IMR-90 (cell line): Measurements from ENCODE around the gene DNAJC28. TPM values are rescaled to one million over a fixed set of nuclear protein-coding genes. Genes with fewer than 3 reads are reported as not detected.

Experiments used
- ATAC-seq: fragments of 200-7000 bp; cut with Tn5 transposase; 2 replicates; pipeline ENCODE4 v1.9.1; 2020; ENCODE audit warnings: low read depth, mild to moderate bottlenecking, moderate library complexity
- BruUV-seq: library from RNA; stranded (reverse); fragments of 400-500 nt; replicated peaks from 2 replicates; lab custom pipeline; 2021; lab: Mats Ljungman, UMichigan
- CTCF ChIA-PET: fragments of 300-600 bp; formaldehyde crosslinking; extraction: SDS; loops from one replicate; lab custom pipeline; 2021; ENCODE audit warnings: antibody characterized with exemption; lab: Yijun Ruan, JAX
- POLR2A ChIA-PET: fragments of 300-600 bp; sonication (Branson Sonifier 250); formaldehyde crosslinking; loops from one replicate; lab custom pipeline; 2022; ENCODE audit warnings: antibody characterized with exemption; ENCODE audit not compliant: unreplicated experiment; lab: Charles Lee
- DNase-seq: peaks from one replicate; pipeline ENCODE4 v3.0.0; 2013
- H2AFZ ChIP-seq: replicated peaks from 2 replicates; pipeline ENCODE3; 2013; ENCODE audit warnings: low read length, mild to moderate bottlenecking; ENCODE audit not compliant: poor library complexity
- H2AK5ac ChIP-seq: 2 replicates; pipeline ENCODE4 v1.6.1; 2013; ENCODE audit warnings: low read depth, low read length, inconsistent platforms
- H2AK9ac ChIP-seq: replicated peaks from 2 replicates; pipeline ENCODE3; 2013; ENCODE audit warnings: mild to moderate bottlenecking, low read depth, low read length, moderate library complexity; ENCODE audit not compliant: poor library complexity
- H2BK120ac ChIP-seq: 2 replicates; pipeline ENCODE4 v1.6.1; 2013; ENCODE audit warnings: low read depth, low read length, inconsistent platforms
- H2BK15ac ChIP-seq: 3 replicates; pipeline ENCODE4 v1.6.1; 2013; ENCODE audit warnings: low read depth, low read length, inconsistent platforms
- H2BK20ac ChIP-seq: 2 replicates; pipeline ENCODE4 v1.6.1; 2013; ENCODE audit warnings: low read depth, mild to moderate bottlenecking, inconsistent platforms, low read length, moderate library complexity
- H2BK5ac ChIP-seq: 2 replicates; pipeline ENCODE4 v1.6.1; 2013; ENCODE audit warnings: mild to moderate bottlenecking, low read depth, low read length, inconsistent platforms; ENCODE audit not compliant: poor library complexity, severe bottlenecking
- H3K14ac ChIP-seq: replicated peaks from 2 replicates; pipeline ENCODE4 v1.6.1; 2013; ENCODE audit warnings: low read depth, low read length, inconsistent platforms
- H3K18ac ChIP-seq: 2 replicates; pipeline ENCODE4 v1.6.1; 2013; ENCODE audit warnings: low read depth, low read length, control low read depth
- H3K23ac ChIP-seq: 2 replicates; pipeline ENCODE4 v1.6.1; 2013; ENCODE audit warnings: low read depth, low read length, inconsistent platforms
- H3K27ac ChIP-seq: 2 replicates; pipeline ENCODE4 v1.5.1; 2013; ENCODE audit warnings: mild to moderate bottlenecking, control low read depth, low read length; ENCODE audit not compliant: insufficient read depth
- H3K27me3 ChIP-seq: 2 replicates; pipeline ENCODE4 v1.6.1; 2013; ENCODE audit warnings: low read length; ENCODE audit not compliant: control insufficient read depth, insufficient read depth
- H3K36me3 ChIP-seq: 2 replicates; pipeline ENCODE4 v1.6.1; 2013; ENCODE audit warnings: low read length, mixed read lengths; ENCODE audit not compliant: control insufficient read depth, insufficient read depth
- H3K4ac ChIP-seq: 2 replicates; pipeline ENCODE4 v1.6.1; 2013; ENCODE audit warnings: low read depth, low read length, inconsistent platforms
- H3K4me1 ChIP-seq: 2 replicates; pipeline ENCODE4 v1.6.1; 2013; ENCODE audit warnings: low read length, mixed read lengths; ENCODE audit not compliant: control insufficient read depth, insufficient read depth
- H3K4me2 ChIP-seq: 2 replicates; pipeline ENCODE4 v1.6.1; 2013; ENCODE audit warnings: low read depth, mild to moderate bottlenecking, control low read depth, low read length, moderate library complexity
- H3K4me3 ChIP-seq: 2 replicates; pipeline ENCODE4 v1.5.1; 2013; ENCODE audit warnings: low read depth, mild to moderate bottlenecking, control low read depth, low read length, moderate library complexity; ENCODE audit not compliant: insufficient read depth
- H3K56ac ChIP-seq: 2 replicates; pipeline ENCODE4 v1.6.1; 2013; ENCODE audit warnings: low read length, inconsistent platforms; ENCODE audit not compliant: insufficient read depth; ENCODE audit errors: extremely low read depth
- H3K79me1 ChIP-seq, 2 experiments: 2 replicates each; pipeline ENCODE4 v1.6.1; 2013; ENCODE audit warnings: low read length in 2 of 2, inconsistent platforms in 1 of 2, low read depth in 1 of 2
- H3K9ac ChIP-seq: 2 replicates; pipeline ENCODE4 v1.6.1; 2013; ENCODE audit warnings: low read depth, low read length, control low read depth
- H3K9me1 ChIP-seq: 2 replicates; pipeline ENCODE4 v1.6.1; 2013; ENCODE audit warnings: low read length, inconsistent platforms; ENCODE audit not compliant: insufficient read depth
- H3K9me3 ChIP-seq: 2 replicates; pipeline ENCODE4 v1.6.1; 2013; ENCODE audit warnings: low read length; ENCODE audit not compliant: control insufficient read depth, insufficient read depth
- H4K20me1 ChIP-seq: 2 replicates; pipeline ENCODE4 v1.6.1; 2013; ENCODE audit warnings: low read length, inconsistent platforms; ENCODE audit not compliant: insufficient read depth
- H4K5ac ChIP-seq: 2 replicates; pipeline ENCODE4 v1.6.1; 2013; ENCODE audit warnings: mild to moderate bottlenecking, low read depth, low read length, control low read depth
- H4K8ac ChIP-seq, 2 experiments: 2 replicates each; pipeline ENCODE4 v1.6.1; 2013; ENCODE audit warnings: low read depth in 2 of 2, low read length in 2 of 2, control low read depth in 1 of 2, inconsistent platforms in 1 of 2
- H4K91ac ChIP-seq: 2 replicates; pipeline ENCODE4 v1.6.1; 2013; ENCODE audit warnings: low read depth, low read length, inconsistent platforms; ENCODE audit not compliant: insufficient read depth
- CEBPB ChIP-seq: IDR thresholded peaks from 2 replicates; pipeline ENCODE4 v1.6.1; 2012; ENCODE audit warnings: low read depth, low read length, improper control_type of control experiment
- CHD1 ChIP-seq: IDR thresholded peaks from 2 replicates; pipeline ENCODE4 v1.6.1; 2012; ENCODE audit warnings: low read depth, low read length, improper control_type of control experiment
- ELK1 ChIP-seq: fragments of 150-350 bp; IDR thresholded peaks from 2 replicates; pipeline ENCODE4 v1.6.1; 2016; ENCODE audit warnings: low read depth, mild to moderate bottlenecking, low read length, moderate library complexity, borderline replicate concordance
- MAZ ChIP-seq: IDR thresholded peaks from 2 replicates; pipeline ENCODE4 v1.6.1; 2012; ENCODE audit warnings: low read depth, mild to moderate bottlenecking, low read length, improper control_type of control experiment, moderate library complexity, borderline replicate concordance
- POLR2A ChIP-seq: IDR thresholded peaks from 2 replicates; pipeline ENCODE4 v1.6.1; 2012; ENCODE audit warnings: mild to moderate bottlenecking, low read depth, low read length
- RAD21 ChIP-seq: IDR thresholded peaks from 2 replicates; pipeline ENCODE4 v1.6.1; 2012; ENCODE audit warnings: low read length, improper control_type of control experiment
- USF2 ChIP-seq: fragments of 150-350 bp; IDR thresholded peaks from 2 replicates; pipeline ENCODE4 v1.6.1; 2017; ENCODE audit warnings: mild to moderate bottlenecking, antibody characterized with exemption, low read length, low read depth
- WGBS, 2 experiments: methylation state at CpG; one replicate each; pipeline versions ENCODE4 v1.1.5 to v1.1.7; 2013; ENCODE audit warnings: missing lambda C conversion rate in 2 of 2; ENCODE audit not compliant: insufficient read length in 1 of 2; ENCODE audit errors: extremely low coverage in 2 of 2; 5-methylcytosine and 5-hydroxymethylcytosine counted together
- dilution Hi-C: fragments of 300-500 bp; cut with HindIII; formaldehyde crosslinking; loops from one replicate; pipeline ENCODE4 v1.14.3; 2018; ENCODE audit warnings: low sequenced_read_pairs; ENCODE audit not compliant: unreplicated experiment
- in situ Hi-C: fragments of 300-500 bp; cut with MboI; formaldehyde crosslinking; loops from 3 replicates; pipeline ENCODE4 v1.14.3; 2019; ENCODE audit warnings: low sequenced_read_pairs, inconsistent platforms, mixed read lengths
- intact Hi-C: fragments of 100-400 bp; cut with micrococcal nuclease; formaldehyde crosslinking; loops from 2 replicates; pipeline ENCODE4 v1.10.0; 2022
- polyA plus RNA-seq, 3 experiments: library from polyadenylated mRNA; depleted of rRNA; stranded (reverse); fragments of >200 nt; gene quantifications; 2 replicates each; pipeline ENCODE4 v1.2.3, GENCODE V29; 2012; ENCODE audit warnings: low replicate concordance in 1 of 3
- total RNA-seq: library from RNA; depleted of rRNA; stranded (reverse); fragments of >200 nt; gene quantifications from 2 replicates; pipeline ENCODE4 v1.2.3, GENCODE V29; 2012

The DNAJC28 gene
- total and polyA plus RNA-seq, 2 of the 4 experiments (the other 2 are of a cell fraction) = 0.54 to 0.65 TPM

- 100% methylated on average over 1 of the region's 7 CpGs; no CpG with 5 or more reads in 1 of the 2 experiments for WGBS, 2 experiments
- no peak overlapping the region for H4K5ac ChIP-seq
- CTCF ChIA-PET = no interaction called here
- no peak overlapping the region for H2AFZ ChIP-seq
- no peak overlapping the region for H3K56ac ChIP-seq
- no peak overlapping the region for H3K9ac ChIP-seq
- dilution Hi-C loops (no loop called here), intact Hi-C loops (no loop called here), in situ Hi-C loops (no loop called here)
- H3K79me1 ChIP-seq = peaks cover 6 to 37% of the 10 kb centered on the region in 2 experiments
- 0 out of 2 replicates have a peak, but pooled peaks cover 5% of the 10 kb centered on the region for H4K20me1 ChIP-seq
- no peak overlapping the region for H3K18ac ChIP-seq
- 0 out of 2 replicates have a peak, but pooled peaks cover 2% of the 10 kb centered on the region for H3K4me1 ChIP-seq
- H3K27ac ChIP-seq = no peak overlapping the region
- no peaks in the 10 kb centered on the region for H3K27me3 ChIP-seq
- H3K4me2 ChIP-seq = no peak overlapping the region
- H4K91ac ChIP-seq = no peak overlapping the region
- ATAC-seq = no peak
- H2BK20ac ChIP-seq = no peak overlapping the region
- no peak overlapping the region for H3K4me3 ChIP-seq
- H4K8ac ChIP-seq = no peak overlapping the region
- no peak overlapping the region for H2BK5ac ChIP-seq
- no peak overlapping the region for H3K14ac ChIP-seq
- H2BK15ac ChIP-seq = no peak overlapping the region
- H2BK120ac ChIP-seq = no peak overlapping the region
- 0 out of 2 replicates have a peak, but pooled peaks cover 2% of the 10 kb centered on the region for H3K36me3 ChIP-seq
- DNase-seq = no peak
- H2AK5ac ChIP-seq = no peak overlapping the region
- H3K4ac ChIP-seq = no peak overlapping the region
- POLR2A ChIA-PET = no interaction called here
- TF ChIP-seq POLR2A = no peak
- no peak for TF ChIP-seq MAZ
- no peak for TF ChIP-seq CHD1
- TF ChIP-seq RAD21 = no peak
- no peak for TF ChIP-seq USF2
- TF ChIP-seq CEBPB = no peak
- TF ChIP-seq ELK1 = no peak
- H3K9me3 ChIP-seq = peaks cover 1% of the 10 kb centered on the region; the same call in 1 of the 2 replicates
- no TSS peak for BruUV-seq
- H3K23ac ChIP-seq = no peak overlapping the region
- no peak overlapping the region for H2AK9ac ChIP-seq
- H3K9me1 ChIP-seq = peaks cover 7% of the 10 kb centered on the region; the same call in 1 of the 2 replicates
Measured at GRCh38 chr21:33477066-33477465, 14.4 kb downstream of the DNAJC28 start.
